ENCODE measurements around the gene STK10. TPM values are rescaled to one million over a fixed set of nuclear protein-coding genes. Genes with fewer than 3 reads are reported as not detected.

Gene STK10
- total and polyA plus RNA-seq, 2 experiments from 2014 or later: 7.5 to 17.8 TPM

GRCh38 chr5:172151661-172152210, 36.3 kb downstream of the STK10 start:
- Histone ChIP-seq H2AFZ (no peak overlapping the region), H3K27me3 (ENCODE audit: insufficient read depth) (no peaks in the 10 kb centered on the region), H3K9me2 (ENCODE audit: insufficient read depth) (no peaks in the 10 kb centered on the region), H3F3A (replicated peaks; ENCODE audit: low read depth) (0 out of 2 replicates have a peak, but pooled peaks cover 3% of the 10 kb centered on the region), H3K4me2 (no peak overlapping the region), H4K20me1 (replicated peaks; ENCODE audit: insufficient read depth) (no peaks in the 10 kb centered on the region; the same call in 1 of the 2 replicates), H3K4me1 (ENCODE audit: insufficient read depth) (no peaks in the 10 kb centered on the region), H3K79me2 (replicated peaks; ENCODE audit: insufficient read depth) (no peaks in the 10 kb centered on the region), H3K27ac (ENCODE audit: low read depth) (no peak overlapping the region), H3K36me3 (ENCODE audit: insufficient read depth) (no peaks in the 10 kb centered on the region), H3K4me3 (no peak overlapping the region)
- Mint-ChIP-seq H3K4me1 (no peaks in the 10 kb centered on the region), H3K9me3 (no peaks in the 10 kb centered on the region; the same call in 2 of the 3 replicates), H3K27ac (peak overlapping the region; percentile 7; the same call in 1 of the 2 replicates), H3K36me3 (ENCODE audit: low read depth) (no peaks in the 10 kb centered on the region; the same call in 2 of the 3 replicates), H3K27me3 (ENCODE audit: insufficient read depth, low read depth, poor library complexity) (peaks cover 7% of the 10 kb centered on the region), H3K4me3 (no peak overlapping the region)
- DNase-seq (ENCODE audit: low spot score): no peak
- TF ChIP-seq REST (IDR thresholded peaks at IDR 0.05; ENCODE audit: unreplicated experiment): no peak
- no peak for TF ChIP-seq POLR2AphosphoS5 (IDR thresholded peaks at IDR 0.05; ENCODE audit: low read depth)
- TF ChIP-seq EZH2 (IDR thresholded peaks at IDR 0.05; ENCODE audit: low read depth, unreplicated experiment): no peak
- TF ChIP-seq JUNB (IDR thresholded peaks at IDR 0.05; ENCODE audit: unreplicated experiment): no peak
- TF ChIP-seq CREB1 (CRISPR knock-in tag; IDR thresholded peaks at IDR 0.05; ENCODE audit: low read depth): no peak
- no peak for TF ChIP-seq STAT1 (IDR thresholded peaks at IDR 0.05; ENCODE audit: unreplicated experiment)
- TF ChIP-seq, protein P1, sequence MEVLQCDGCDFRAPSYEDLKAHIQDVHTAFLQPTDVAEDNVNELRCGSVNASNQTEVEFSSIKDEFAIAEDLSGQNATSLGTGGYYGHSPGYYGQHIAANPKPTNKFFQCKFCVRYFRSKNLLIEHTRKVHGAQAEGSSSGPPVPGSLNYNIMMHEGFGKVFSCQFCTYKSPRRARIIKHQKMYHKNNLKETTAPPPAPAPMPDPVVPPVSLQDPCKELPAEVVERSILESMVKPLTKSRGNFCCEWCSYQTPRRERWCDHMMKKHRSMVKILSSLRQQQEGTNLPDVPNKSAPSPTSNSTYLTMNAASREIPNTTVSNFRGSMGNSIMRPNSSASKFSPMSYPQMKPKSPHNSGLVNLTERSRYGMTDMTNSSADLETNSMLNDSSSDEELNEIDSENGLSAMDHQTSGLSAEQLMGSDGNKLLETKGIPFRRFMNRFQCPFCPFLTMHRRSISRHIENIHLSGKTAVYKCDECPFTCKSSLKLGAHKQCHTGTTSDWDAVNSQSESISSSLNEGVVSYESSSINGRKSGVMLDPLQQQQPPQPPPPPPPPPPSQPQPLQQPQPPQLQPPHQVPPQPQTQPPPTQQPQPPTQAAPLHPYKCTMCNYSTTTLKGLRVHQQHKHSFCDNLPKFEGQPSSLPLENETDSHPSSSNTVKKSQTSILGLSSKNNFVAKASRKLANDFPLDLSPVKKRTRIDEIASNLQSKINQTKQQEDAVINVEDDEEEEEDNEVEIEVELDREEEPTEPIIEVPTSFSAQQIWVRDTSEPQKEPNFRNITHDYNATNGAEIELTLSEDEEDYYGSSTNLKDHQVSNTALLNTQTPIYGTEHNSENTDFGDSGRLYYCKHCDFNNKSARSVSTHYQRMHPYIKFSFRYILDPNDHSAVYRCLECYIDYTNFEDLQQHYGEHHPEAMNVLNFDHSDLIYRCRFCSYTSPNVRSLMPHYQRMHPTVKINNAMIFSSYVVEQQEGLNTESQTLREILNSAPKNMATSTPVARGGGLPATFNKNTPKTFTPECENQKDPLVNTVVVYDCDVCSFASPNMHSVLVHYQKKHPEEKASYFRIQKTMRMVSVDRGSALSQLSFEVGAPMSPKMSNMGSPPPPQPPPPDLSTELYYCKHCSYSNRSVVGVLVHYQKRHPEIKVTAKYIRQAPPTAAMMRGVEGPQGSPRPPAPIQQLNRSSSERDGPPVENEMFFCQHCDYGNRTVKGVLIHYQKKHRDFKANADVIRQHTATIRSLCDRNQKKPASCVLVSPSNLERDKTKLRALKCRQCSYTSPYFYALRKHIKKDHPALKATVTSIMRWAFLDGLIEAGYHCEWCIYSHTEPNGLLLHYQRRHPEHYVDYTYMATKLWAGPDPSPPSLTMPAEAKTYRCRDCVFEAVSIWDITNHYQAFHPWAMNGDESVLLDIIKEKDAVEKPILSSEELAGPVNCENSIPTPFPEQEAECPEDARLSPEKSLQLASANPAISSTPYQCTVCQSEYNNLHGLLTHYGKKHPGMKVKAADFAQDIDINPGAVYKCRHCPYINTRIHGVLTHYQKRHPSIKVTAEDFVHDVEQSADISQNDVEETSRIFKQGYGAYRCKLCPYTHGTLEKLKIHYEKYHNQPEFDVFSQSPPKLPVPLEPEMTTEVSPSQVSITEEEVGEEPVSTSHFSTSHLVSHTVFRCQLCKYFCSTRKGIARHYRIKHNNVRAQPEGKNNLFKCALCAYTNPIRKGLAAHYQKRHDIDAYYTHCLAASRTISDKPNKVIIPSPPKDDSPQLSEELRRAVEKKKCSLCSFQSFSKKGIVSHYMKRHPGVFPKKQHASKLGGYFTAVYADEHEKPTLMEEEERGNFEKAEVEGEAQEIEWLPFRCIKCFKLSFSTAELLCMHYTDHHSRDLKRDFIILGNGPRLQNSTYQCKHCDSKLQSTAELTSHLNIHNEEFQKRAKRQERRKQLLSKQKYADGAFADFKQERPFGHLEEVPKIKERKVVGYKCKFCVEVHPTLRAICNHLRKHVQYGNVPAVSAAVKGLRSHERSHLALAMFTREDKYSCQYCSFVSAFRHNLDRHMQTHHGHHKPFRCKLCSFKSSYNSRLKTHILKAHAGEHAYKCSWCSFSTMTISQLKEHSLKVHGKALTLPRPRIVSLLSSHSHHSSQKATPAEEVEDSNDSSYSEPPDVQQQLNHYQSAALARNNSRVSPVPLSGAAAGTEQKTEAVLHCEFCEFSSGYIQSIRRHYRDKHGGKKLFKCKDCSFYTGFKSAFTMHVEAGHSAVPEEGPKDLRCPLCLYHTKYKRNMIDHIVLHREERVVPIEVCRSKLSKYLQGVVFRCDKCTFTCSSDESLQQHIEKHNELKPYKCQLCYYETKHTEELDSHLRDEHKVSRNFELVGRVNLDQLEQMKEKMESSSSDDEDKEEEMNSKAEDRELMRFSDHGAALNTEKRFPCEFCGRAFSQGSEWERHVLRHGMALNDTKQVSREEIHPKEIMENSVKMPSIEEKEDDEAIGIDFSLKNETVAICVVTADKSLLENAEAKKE (CRISPR knock-in tag; IDR thresholded peaks at IDR 0.05): no peak
- TF ChIP-seq ZNF114 (CRISPR knock-in tag; IDR thresholded peaks at IDR 0.05): no peak
- no peak for TF ChIP-seq ETS1 (IDR thresholded peaks at IDR 0.05)
- no peak for TF ChIP-seq ZNF331 (CRISPR knock-in tag; IDR thresholded peaks at IDR 0.05; ENCODE audit: low read depth)
- TF ChIP-seq NANOG (IDR thresholded peaks at IDR 0.05; ENCODE audit: borderline replicate concordance): no peak
- TF ChIP-seq EZH2phosphoT487 (IDR thresholded peaks at IDR 0.05; ENCODE audit: unreplicated experiment): no peak
- TF ChIP-seq CTCF (conservative IDR thresholded peaks at IDR 0.05; ENCODE audit: low read depth in 2 of 2): no peak
- no peak for ATAC-seq
